Parathyroid adenoma (tissue), 2 donors: Measurements from ENCODE around the gene MYO1B.

Source experiments
- H2AFZ ChIP-seq: fragments of 300-600 bp; sonication (generic); one replicate; pipeline ENCODE4 v1.7.0; 2017; ENCODE audit warnings: antibody characterized with exemption, mild to moderate bottlenecking
- H3K27ac ChIP-seq: fragments of 300-600 bp; sonication (generic); one replicate; pipeline ENCODE4 v1.7.0; 2017
- H3K27me3 ChIP-seq: fragments of 300-600 bp; sonication (generic); one replicate; pipeline ENCODE4 v1.7.0; 2017; ENCODE audit warnings: low read length; ENCODE audit not compliant: control insufficient read depth, insufficient read depth
- H3K36me3 ChIP-seq: fragments of 300-600 bp; sonication (generic); one replicate; pipeline ENCODE4 v1.7.0; 2017; ENCODE audit warnings: low read length; ENCODE audit not compliant: control insufficient read depth, insufficient read depth
- H3K4me1 ChIP-seq: fragments of 300-600 bp; sonication (generic); one replicate; pipeline ENCODE4 v1.7.0; 2017; ENCODE audit warnings: control low read depth
- H3K4me2 ChIP-seq: fragments of 300-600 bp; sonication (generic); one replicate; pipeline ENCODE4 v1.7.0; 2017; ENCODE audit warnings: low read length
- H3K4me3 ChIP-seq: fragments of 300-600 bp; sonication (generic); one replicate; pipeline ENCODE4 v1.7.0; 2017; ENCODE audit warnings: low read depth, low read length
- H3K79me2 ChIP-seq: fragments of 300-600 bp; sonication (generic); one replicate; pipeline ENCODE4 v1.7.0; 2017; ENCODE audit warnings: control low read depth
- H3K9ac ChIP-seq: fragments of 300-600 bp; sonication (generic); one replicate; pipeline ENCODE4 v1.7.0; 2017; ENCODE audit warnings: mild to moderate bottlenecking
- H3K9me3 ChIP-seq: fragments of 300-600 bp; sonication (generic); one replicate; pipeline ENCODE4 v1.7.0; 2017; ENCODE audit warnings: low read length; ENCODE audit not compliant: control insufficient read depth
- CTCF ChIP-seq: fragments of 300-600 bp; sonication (generic); IDR thresholded peaks from one replicate; pipeline ENCODE4 v1.7.0; 2017; ENCODE audit warnings: antibody characterized with exemption, mild to moderate bottlenecking
- donor health status: primary hyperparathyroidism.

The MYO1B gene

GRCh38 chr2:191417746-191418145, 172.5 kb downstream of the MYO1B start:
- Histone ChIP-seq H3K36me3 (no peaks in the 10 kb centered on the region), H3K4me1 (no peaks in the 10 kb centered on the region), H3K9me3 (no peaks in the 10 kb centered on the region), H3K4me2 (no peak overlapping the region), H2AFZ (no peak overlapping the region), H3K4me3 (no peak overlapping the region), H3K9ac (no peak overlapping the region), H3K27me3 (no peaks in the 10 kb centered on the region), H3K27ac (no peak overlapping the region), H3K79me2 (no peaks in the 10 kb centered on the region)
- TF ChIP-seq CTCF = no peak

GRCh38 chr2:191421950-191422349, 176.7 kb downstream of the MYO1B start:
- H3K27ac ChIP-seq = no peak overlapping the region
- H3K4me1 ChIP-seq = no peaks in the 10 kb centered on the region
- no peaks in the 10 kb centered on the region for H3K27me3 ChIP-seq
- no peaks in the 10 kb centered on the region for H3K9me3 ChIP-seq
- H3K4me3 ChIP-seq = no peak overlapping the region
- no peak overlapping the region for H2AFZ ChIP-seq
- H3K9ac ChIP-seq = no peak overlapping the region
- H3K36me3 ChIP-seq = no peaks in the 10 kb centered on the region
- no peaks in the 10 kb centered on the region for H3K79me2 ChIP-seq
- H3K4me2 ChIP-seq = no peak overlapping the region
- no peak for TF ChIP-seq CTCF

- H3K4me3 ChIP-seq = no peak overlapping the region
- H3K36me3 ChIP-seq = no peaks in the 10 kb centered on the region
- H2AFZ ChIP-seq = no peak overlapping the region
- no peaks in the 10 kb centered on the region for H3K27me3 ChIP-seq
- no peak for TF ChIP-seq CTCF
- no peaks in the 10 kb centered on the region for H3K4me1 ChIP-seq
- H3K27ac ChIP-seq = no peak overlapping the region
- H3K4me2 ChIP-seq = no peak overlapping the region
- H3K9ac ChIP-seq = no peak overlapping the region
- no peaks in the 10 kb centered on the region for H3K9me3 ChIP-seq
- H3K79me2 ChIP-seq = no peaks in the 10 kb centered on the region
Observed at GRCh38 chr2:191427031-191427430, 181.8 kb downstream of the MYO1B start.

DNA sequence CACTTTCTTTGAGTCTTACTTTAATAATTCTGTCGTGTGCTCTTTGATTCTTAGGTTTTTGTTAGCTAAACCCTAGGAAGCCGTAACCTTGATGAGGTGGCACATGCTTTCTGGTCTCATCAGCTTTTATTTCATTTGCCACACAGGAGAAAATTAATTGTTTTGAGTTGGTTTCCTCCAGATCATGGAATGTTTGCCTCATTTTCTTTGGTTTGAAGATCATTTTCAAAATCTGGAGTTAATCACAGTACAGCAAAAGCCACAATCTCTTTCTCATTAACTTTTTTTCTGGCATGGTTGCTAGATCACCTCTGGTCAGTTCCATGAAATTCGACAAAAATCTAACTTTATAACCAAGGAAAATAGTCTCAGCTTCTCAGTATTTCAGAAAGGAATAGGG, 182.9 kb downstream of the MYO1B start:
- H3K36me3 ChIP-seq = no peaks in the 10 kb centered on the region

More for the DNA sequence above, 182.9 kb downstream of the MYO1B start:
- H3K4me2 ChIP-seq = no peak overlapping the region
- H3K79me2 ChIP-seq = no peaks in the 10 kb centered on the region
- no peaks in the 10 kb centered on the region for H3K9me3 ChIP-seq
- no peaks in the 10 kb centered on the region for H3K27me3 ChIP-seq
- no peak overlapping the region for H3K27ac ChIP-seq
- H2AFZ ChIP-seq = no peak overlapping the region
- H3K9ac ChIP-seq = no peak overlapping the region
- H3K4me3 ChIP-seq = no peak overlapping the region
- TF ChIP-seq CTCF = no peak
- no peaks in the 10 kb centered on the region for H3K4me1 ChIP-seq
